ENCODE measurements around the gene SEC14L3.

The SEC14L3 gene

DNA sequence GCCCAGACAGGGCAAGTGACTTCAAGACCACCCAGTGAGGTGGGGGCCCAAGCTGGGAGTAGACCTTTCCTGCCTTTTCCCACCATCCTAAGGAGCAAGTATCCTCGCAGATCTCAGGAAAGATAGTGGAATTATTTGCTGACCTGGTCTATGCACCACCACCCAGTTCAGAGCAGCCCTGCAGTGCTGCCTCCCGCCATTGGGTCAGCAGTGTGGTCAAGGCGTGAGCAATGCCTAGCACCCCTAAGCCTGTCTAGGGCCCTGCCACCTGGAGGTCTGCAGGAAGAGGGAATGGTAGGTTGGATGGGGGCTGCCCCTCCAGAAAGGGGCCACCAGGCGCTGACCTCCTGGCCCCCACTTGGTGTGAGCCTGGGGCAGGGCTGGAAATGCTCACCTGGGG is 39.7 kb downstream of the SEC14L3 start:
- no peak for DNase-seq (ENCODE audit: low read depth in 1 of 2, low spot score in 1 of 2)
- no peak overlapping the region for H3K27ac ChIP-seq (replicated peaks)
- H3K4me3 ChIP-seq (replicated peaks; ENCODE audit: insufficient read depth, low read length) = no peak overlapping the region
- H3K27me3 ChIP-seq (ENCODE audit: insufficient read depth, poor library complexity, severe bottlenecking) = no peaks in the 10 kb centered on the region
- TF ChIP-seq SPI1 (IDR thresholded peaks at IDR 0.05; ENCODE audit: borderline replicate concordance, low read depth) = no peak
- TF ChIP-seq, protein P1, sequence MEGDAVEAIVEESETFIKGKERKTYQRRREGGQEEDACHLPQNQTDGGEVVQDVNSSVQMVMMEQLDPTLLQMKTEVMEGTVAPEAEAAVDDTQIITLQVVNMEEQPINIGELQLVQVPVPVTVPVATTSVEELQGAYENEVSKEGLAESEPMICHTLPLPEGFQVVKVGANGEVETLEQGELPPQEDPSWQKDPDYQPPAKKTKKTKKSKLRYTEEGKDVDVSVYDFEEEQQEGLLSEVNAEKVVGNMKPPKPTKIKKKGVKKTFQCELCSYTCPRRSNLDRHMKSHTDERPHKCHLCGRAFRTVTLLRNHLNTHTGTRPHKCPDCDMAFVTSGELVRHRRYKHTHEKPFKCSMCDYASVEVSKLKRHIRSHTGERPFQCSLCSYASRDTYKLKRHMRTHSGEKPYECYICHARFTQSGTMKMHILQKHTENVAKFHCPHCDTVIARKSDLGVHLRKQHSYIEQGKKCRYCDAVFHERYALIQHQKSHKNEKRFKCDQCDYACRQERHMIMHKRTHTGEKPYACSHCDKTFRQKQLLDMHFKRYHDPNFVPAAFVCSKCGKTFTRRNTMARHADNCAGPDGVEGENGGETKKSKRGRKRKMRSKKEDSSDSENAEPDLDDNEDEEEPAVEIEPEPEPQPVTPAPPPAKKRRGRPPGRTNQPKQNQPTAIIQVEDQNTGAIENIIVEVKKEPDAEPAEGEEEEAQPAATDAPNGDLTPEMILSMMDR (IDR thresholded peaks at IDR 0.05; ENCODE audit: insufficient read depth, low read length) = no peak
- no peak for TF ChIP-seq POLR2AphosphoS5 (IDR thresholded peaks at IDR 0.05; ENCODE audit: low read depth)
- TF ChIP-seq, protein P2, sequence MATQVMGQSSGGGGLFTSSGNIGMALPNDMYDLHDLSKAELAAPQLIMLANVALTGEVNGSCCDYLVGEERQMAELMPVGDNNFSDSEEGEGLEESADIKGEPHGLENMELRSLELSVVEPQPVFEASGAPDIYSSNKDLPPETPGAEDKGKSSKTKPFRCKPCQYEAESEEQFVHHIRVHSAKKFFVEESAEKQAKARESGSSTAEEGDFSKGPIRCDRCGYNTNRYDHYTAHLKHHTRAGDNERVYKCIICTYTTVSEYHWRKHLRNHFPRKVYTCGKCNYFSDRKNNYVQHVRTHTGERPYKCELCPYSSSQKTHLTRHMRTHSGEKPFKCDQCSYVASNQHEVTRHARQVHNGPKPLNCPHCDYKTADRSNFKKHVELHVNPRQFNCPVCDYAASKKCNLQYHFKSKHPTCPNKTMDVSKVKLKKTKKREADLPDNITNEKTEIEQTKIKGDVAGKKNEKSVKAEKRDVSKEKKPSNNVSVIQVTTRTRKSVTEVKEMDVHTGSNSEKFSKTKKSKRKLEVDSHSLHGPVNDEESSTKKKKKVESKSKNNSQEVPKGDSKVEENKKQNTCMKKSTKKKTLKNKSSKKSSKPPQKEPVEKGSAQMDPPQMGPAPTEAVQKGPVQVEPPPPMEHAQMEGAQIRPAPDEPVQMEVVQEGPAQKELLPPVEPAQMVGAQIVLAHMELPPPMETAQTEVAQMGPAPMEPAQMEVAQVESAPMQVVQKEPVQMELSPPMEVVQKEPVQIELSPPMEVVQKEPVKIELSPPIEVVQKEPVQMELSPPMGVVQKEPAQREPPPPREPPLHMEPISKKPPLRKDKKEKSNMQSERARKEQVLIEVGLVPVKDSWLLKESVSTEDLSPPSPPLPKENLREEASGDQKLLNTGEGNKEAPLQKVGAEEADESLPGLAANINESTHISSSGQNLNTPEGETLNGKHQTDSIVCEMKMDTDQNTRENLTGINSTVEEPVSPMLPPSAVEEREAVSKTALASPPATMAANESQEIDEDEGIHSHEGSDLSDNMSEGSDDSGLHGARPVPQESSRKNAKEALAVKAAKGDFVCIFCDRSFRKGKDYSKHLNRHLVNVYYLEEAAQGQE (IDR thresholded peaks at IDR 0.05; ENCODE audit: insufficient replicate concordance, low read depth) = no peak
- no peak for TF ChIP-seq GABPA (IDR thresholded peaks at IDR 0.05; ENCODE audit: low read depth)

DNA sequence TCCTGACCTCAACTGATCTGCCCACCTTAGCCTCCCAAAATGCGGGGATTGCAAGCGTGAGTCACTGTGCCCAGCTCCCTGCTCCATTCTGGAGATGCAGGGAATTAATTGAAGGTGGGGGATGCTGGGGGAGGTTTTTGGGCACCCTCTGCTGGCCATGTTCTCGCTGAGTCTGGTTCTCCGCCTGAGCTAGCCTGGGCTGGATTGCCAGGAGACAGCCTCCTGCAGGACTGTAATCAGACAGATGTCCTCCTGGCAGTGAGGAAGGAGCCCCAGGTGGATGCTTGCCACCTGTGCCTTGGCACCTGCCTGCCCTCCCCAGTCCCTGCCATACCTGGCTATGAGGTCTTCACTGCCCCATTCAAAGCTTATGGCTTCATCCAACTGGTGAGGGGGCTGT is 40.9 kb downstream of the SEC14L3 start:
- DNase-seq (ENCODE audit: low read depth in 1 of 2, low spot score in 1 of 2) = no peak
- H3K27me3 ChIP-seq (ENCODE audit: insufficient read depth, poor library complexity, severe bottlenecking) = no peaks in the 10 kb centered on the region
- no peak for TF ChIP-seq SPI1 (IDR thresholded peaks at IDR 0.05; ENCODE audit: borderline replicate concordance, low read depth)
- no peak for TF ChIP-seq GABPA (IDR thresholded peaks at IDR 0.05; ENCODE audit: low read depth)
- TF ChIP-seq, protein P1 (IDR thresholded peaks at IDR 0.05; ENCODE audit: insufficient read depth, low read length) = no peak
- no peak for TF ChIP-seq POLR2AphosphoS5 (IDR thresholded peaks at IDR 0.05; ENCODE audit: low read depth)
- TF ChIP-seq, protein P2 (IDR thresholded peaks at IDR 0.05; ENCODE audit: insufficient replicate concordance, low read depth) = no peak
- H3K27ac ChIP-seq (replicated peaks) = no peak overlapping the region
- H3K4me3 ChIP-seq (replicated peaks; ENCODE audit: insufficient read depth, low read length) = no peak overlapping the region

DNA sequence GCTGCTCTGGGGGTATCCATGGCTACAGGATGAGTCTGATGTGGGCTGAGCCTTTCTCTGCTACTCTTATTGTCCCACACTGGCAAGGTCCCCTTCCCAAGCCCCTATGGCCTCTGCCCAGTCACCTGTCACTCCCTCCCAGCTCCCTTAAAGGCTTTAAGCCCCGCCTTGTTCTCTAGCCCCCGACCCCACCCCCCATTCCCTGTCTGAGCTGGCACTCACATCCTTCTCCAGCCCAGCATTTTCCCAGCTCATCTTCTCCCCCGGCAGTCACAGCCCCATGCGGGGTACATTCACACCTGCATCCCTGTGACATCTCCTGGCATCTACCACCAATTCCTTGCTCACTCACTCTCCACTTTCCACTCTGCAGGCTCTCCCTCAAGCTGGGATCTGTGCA is 41.9 kb downstream of the SEC14L3 start:
- Histone ChIP-seq H3K27ac (replicated peaks) (no peak overlapping the region), H3K27me3 (ENCODE audit: insufficient read depth, poor library complexity, severe bottlenecking) (no peaks in the 10 kb centered on the region), H3K4me3 (replicated peaks; ENCODE audit: insufficient read depth, low read length) (no peak overlapping the region)
- TF ChIP-seq GABPA (IDR thresholded peaks at IDR 0.05; ENCODE audit: low read depth) (no peak), POLR2AphosphoS5 (IDR thresholded peaks at IDR 0.05; ENCODE audit: low read depth) (no peak), SPI1 (IDR thresholded peaks at IDR 0.05; ENCODE audit: borderline replicate concordance, low read depth) (no peak)
- TF ChIP-seq, protein P1 (IDR thresholded peaks at IDR 0.05; ENCODE audit: insufficient read depth, low read length) = no peak
- TF ChIP-seq, protein P2 (IDR thresholded peaks at IDR 0.05; ENCODE audit: insufficient replicate concordance, low read depth) = no peak
- no peak for DNase-seq (ENCODE audit: low read depth in 1 of 2, low spot score in 1 of 2)

Data from HL-60 (cell line).